Right lobe of liver (tissue), 6 donors: ENCODE results near the gene BORCS6. TPM values are rescaled to one million over a fixed set of nuclear protein-coding genes. Genes with fewer than 3 reads are reported as not detected.
"Not testable (repeated sequence)": the region's sequence is repeated elsewhere in the genome, so short reads cannot be mapped to it uniquely, and the experiment has no call there.

Experiments used
- ATAC-seq, 4 donors: fragments of 200-7000 bp; cut with Tn5 transposase; one replicate each; pipeline ENCODE4 v1.9.1; 2020; ENCODE audit warnings: mild to moderate bottlenecking in 4 of 4, moderate library complexity in 4 of 4
- DNase-seq, 3 donors: peaks; one replicate each; pipeline ENCODE4 v3.0.0-alpha.2; 2020
- H3K27ac ChIP-seq, 3 donors: fragments of 200-600 bp; one replicate each; pipeline ENCODE4 v1.8.0; 2022
- H3K27me3 ChIP-seq, 2 donors: fragments of 200-600 bp; one replicate each; pipeline ENCODE4 v1.8.0; 2022
- H3K36me3 ChIP-seq, 4 donors: fragments of 200-600 bp; sonication (generic) in 1 of 4; one replicate each; pipeline versions ENCODE4 v1.5.1 to v1.8.0; 2017 to 2022; ENCODE audit warnings: control low read depth in 1 of 4
- H3K4me1 ChIP-seq, 4 donors: fragments of 200-600 bp; sonication (generic) in 1 of 4; one replicate each; pipeline versions ENCODE4 v1.5.1 to v1.8.0; 2017 to 2022; ENCODE audit warnings: control low read depth in 1 of 4
- H3K4me3 ChIP-seq, 3 donors: fragments of 200-600 bp; one replicate each; pipeline ENCODE4 v1.8.0; 2022
- H3K9me3 ChIP-seq, 4 donors: fragments of 200-600 bp; sonication (generic) in 1 of 4; one replicate each; pipeline versions ENCODE4 v1.5.1 to v1.8.0; 2017 to 2022; ENCODE audit warnings: control low read depth in 1 of 4
- CTCF ChIP-seq, 4 donors: fragments of 200-600 bp in 3 of 4; fragments of 450-650 bp in 1 of 4; IDR thresholded peaks; one replicate each; pipeline versions ENCODE4 v1.5.1 to v1.8.0; 2016 to 2022; ENCODE audit warnings: antibody characterized with exemption in 4 of 4, mild to moderate bottlenecking in 2 of 4
- POLR2A ChIP-seq: fragments of 450-650 bp; IDR thresholded peaks from one replicate; pipeline ENCODE4 v1.6.1; 2017; ENCODE audit warnings: antibody characterized with exemption, mild to moderate bottlenecking
- WGBS: methylation state at CpG from one replicate; pipeline ENCODE4 v1.1.6; 2018; ENCODE audit warnings: low coverage, low lambda C conversion rate; ENCODE audit not compliant: insufficient coverage; ENCODE audit errors: missing lambda C conversion rate; 5-methylcytosine and 5-hydroxymethylcytosine counted together
- intact Hi-C, 2 donors: fragments of 100-400 bp; cut with DNase I; formaldehyde crosslinking; loops; one replicate each; pipeline versions ENCODE4 v1.11.2 to v1.14.1; 2022
- total RNA-seq, 6 experiments: library from RNA; depleted of rRNA in 2 of 6; stranded (reverse); fragments of >200 nt in 2 of 6; fragmentation: NEBNext Ultra II Directional in 3 of 6; extraction: Animal tissue kit (Norgen Biotek cat#: 25700) in 3 of 6; gene quantifications; one replicate each; pipeline versions ENCODE4 v1.1.0 to v1.2.4, GENCODE V29; 2016 to 2023
- donor health status: DM: no; HTN: yes; CAD: no.
- donor health status: DM: no; HTN: no; CAD: no.
- donor health status: DM: no; HTN: no; CAD: no.
- donor health status: DM: no; HTN: yes; CAD: no.
- donor health status: DM: no; HTN: yes; CAD: no.

The BORCS6 gene
- total RNA-seq, 6 experiments from 2014 or later: 3.1 to 5.3 (median 4.2) TPM

GRCh38 chr17:8222630-8223355 is 32.8 kb upstream of the BORCS6 start:
- intact Hi-C loops: no loop called here
- peak; percentile 68 to 81 (median 74) for ATAC-seq
- peak; percentile 95 to 96 (median 96) for DNase-seq
- no peaks in the 10 kb centered on the region for H3K9me3 ChIP-seq
- no peaks in the 10 kb centered on the region for H3K27me3 ChIP-seq
- WGBS: 0% methylated on average over 27 of the region's 49 CpGs
- peak overlapping the region; percentile 49 to 65 (median 63) for H3K4me3 ChIP-seq
- H3K36me3 ChIP-seq: peaks cover 0 to 6% (median 3%) of the 10 kb centered on the region in 4 donors
- no peak for TF ChIP-seq CTCF (IDR thresholded peaks at IDR 0.05)
- TF ChIP-seq POLR2A: peak; percentile 75
- H3K27ac ChIP-seq: peak overlapping the region; percentile 85 to 94 (median 89)
- H3K4me1 ChIP-seq: peaks cover 0 to 16% (median 3%) of the 10 kb centered on the region in 4 donors

- Histone ChIP-seq H3K27me3 (no peaks in the 10 kb centered on the region), H3K36me3 (peaks cover 0 to 1% (median 0%) of the 10 kb centered on the region in 4 donors), H3K27ac (peak overlapping the region; percentile 85 to 94 (median 89)), H3K9me3 (no peaks in the 10 kb centered on the region), H3K4me1 (peaks cover 0 to 15% (median 3%) of the 10 kb centered on the region in 4 donors), H3K4me3 (peak overlapping the region; percentile 49 to 65 (median 63))
- WGBS: 1% methylated on average over 9 of the region's 9 CpGs
- TF ChIP-seq POLR2A: no peak
- TF ChIP-seq CTCF (IDR thresholded peaks at IDR 0.05): no peak
- ATAC-seq: peak in 1 of 4 donors; percentile 36
- DNase-seq: no peak
- intact Hi-C loops: no loop called here
These were observed 32.3 kb upstream of the BORCS6 start for GRCh38 chr17:8222380-8222629.

- under 1% methylated on average over 36 of the region's 40 CpGs for WGBS
- H3K36me3 ChIP-seq: no peaks in the 10 kb centered on the region
- H3K27ac ChIP-seq: peak overlapping the region; percentile 85 to 94 (median 89)
- no peaks in the 10 kb centered on the region for H3K9me3 ChIP-seq
- peak overlapping the region; percentile 49 to 65 (median 63) for H3K4me3 ChIP-seq
- intact Hi-C loops: no loop called here
- H3K27me3 ChIP-seq: no peaks in the 10 kb centered on the region
- ATAC-seq (peak; percentile 58 to 68 (median 64)), DNase-seq (peak; percentile 78 to 84 (median 80))
- peaks cover 0 to 12% (median 3%) of the 10 kb centered on the region in 4 donors for H3K4me1 ChIP-seq
- TF ChIP-seq POLR2A (peak; percentile 2), CTCF (IDR thresholded peaks at IDR 0.05) (no peak)
These were observed 31.8 kb upstream of the BORCS6 start for GRCh38 chr17:8221663-8222379.

GRCh38 chr17:8220783-8221662 is 31.0 kb upstream of the BORCS6 start:
- TF ChIP-seq CTCF (IDR thresholded peaks at IDR 0.05): no peak
- peak; percentile 5 for TF ChIP-seq POLR2A
- intact Hi-C loops: no loop called here
- peak; percentile 82 to 92 (median 85) for DNase-seq
- Histone ChIP-seq H3K4me3 (peak overlapping the region; percentile 49 to 65 (median 63)), H3K4me1 (peaks cover 0 to 12% (median 3%) of the 10 kb centered on the region in 4 donors), H3K36me3 (no peaks in the 10 kb centered on the region), H3K27ac (peak overlapping the region; percentile 85 to 94 (median 89)), H3K27me3 (no peaks in the 10 kb centered on the region), H3K9me3 (no peaks in the 10 kb centered on the region)
- ATAC-seq: peak; percentile 58 to 66 (median 62)
- under 1% methylated on average over 39 of the region's 45 CpGs for WGBS

- intact Hi-C loops, H3K27ac ChIP-seq, H3K36me3 ChIP-seq, H3K27me3 ChIP-seq, H3K9me3 ChIP-seq, ATAC-seq, DNase-seq, H3K4me3 ChIP-seq: not testable (repeated sequence)
- peaks cover 0 to 28% (median 0%) of the 10 kb centered on the region in 4 donors for H3K4me1 ChIP-seq
- WGBS: 83% methylated on average over 8 of the region's 15 CpGs
These were observed 24.0 kb upstream of the BORCS6 start for GRCh38 chr17:8214000-8214399.
